NCI-H1105 (cell line): Measurements from ENCODE around the gene PRKAG2.
"Not testable (repeated sequence)": the region's sequence is repeated elsewhere in the genome, so short reads cannot be mapped to it uniquely, and the experiment has no call there.

ENCODE experiments used
- DNase-seq: peaks from one replicate; lab custom pipeline; 2025; lab: John Stamatoyannopoulos, UW

Gene PRKAG2

GRCh38 chr7:151884312-151885201, 7.6 kb upstream of the PRKAG2 start:
- DNase-seq, result no peak

- DNase-seq, result no peak
Observed at GRCh38 chr7:151883857-151884256, 6.9 kb upstream of the PRKAG2 start.

- DNase-seq, result no peak
Observed at GRCh38 chr7:151882734-151883133, 5.8 kb upstream of the PRKAG2 start.

GRCh38 chr7:151880688-151881087, 3.8 kb upstream of the PRKAG2 start:
- no peak for DNase-seq

GRCh38 chr7:151877911-151878835, 1.3 kb upstream of the PRKAG2 start:
- DNase-seq, result no peak

- DNase-seq, result peak; percentile 20
Observed at GRCh38 chr7:151875942-151876898, 695 bp downstream of the PRKAG2 start.

GRCh38 chr7:151874479-151874878, 2.4 kb downstream of the PRKAG2 start:
- not testable (repeated sequence) for DNase-seq

GRCh38 chr7:151873402-151873965, 3.4 kb downstream of the PRKAG2 start:
- no peak for DNase-seq

- DNase-seq, result no peak
Observed at GRCh38 chr7:151872531-151873401, 4.1 kb downstream of the PRKAG2 start.

GRCh38 chr7:151871904-151872303, 5.0 kb downstream of the PRKAG2 start:
- DNase-seq, result no peak

- DNase-seq, result no peak
Observed at GRCh38 chr7:151871189-151871735, 5.7 kb downstream of the PRKAG2 start.

- DNase-seq, result no peak
Observed at GRCh38 chr7:151869968-151870918, 6.7 kb downstream of the PRKAG2 start.

- no peak for DNase-seq
Observed at GRCh38 chr7:151869455-151869854, 7.5 kb downstream of the PRKAG2 start.

GRCh38 chr7:151869109-151869428, 7.8 kb downstream of the PRKAG2 start:
- no peak for DNase-seq

- no peak for DNase-seq
Observed at GRCh38 chr7:151868396-151869108, 8.4 kb downstream of the PRKAG2 start.

GRCh38 chr7:151867912-151868311, 9.0 kb downstream of the PRKAG2 start:
- DNase-seq, result no peak

- DNase-seq, result no peak
Observed at GRCh38 chr7:151866761-151867655, 9.9 kb downstream of the PRKAG2 start.
